Body of pancreas (tissue), 4 donors: ENCODE data around the gene KCTD19.

Source experiments
- POLR2A ChIP-seq, 3 donors: fragments of 450-650 bp; IDR thresholded peaks; one replicate each; pipeline ENCODE4 v1.6.1; 2016; ENCODE audit warnings: antibody characterized with exemption in 3 of 3, mild to moderate bottlenecking in 2 of 3
- TF ChIP-seq, protein P1 (sequence below), 7 experiments: fragments of 450-650 bp in 4 of 7; fragments of 200-600 bp in 3 of 7; sonication (generic) in 3 of 7; IDR thresholded peaks; one replicate each; pipeline ENCODE4 v1.5.1; 2016 to 2019; ENCODE audit warnings: antibody characterized with exemption in 7 of 7

DNA sequence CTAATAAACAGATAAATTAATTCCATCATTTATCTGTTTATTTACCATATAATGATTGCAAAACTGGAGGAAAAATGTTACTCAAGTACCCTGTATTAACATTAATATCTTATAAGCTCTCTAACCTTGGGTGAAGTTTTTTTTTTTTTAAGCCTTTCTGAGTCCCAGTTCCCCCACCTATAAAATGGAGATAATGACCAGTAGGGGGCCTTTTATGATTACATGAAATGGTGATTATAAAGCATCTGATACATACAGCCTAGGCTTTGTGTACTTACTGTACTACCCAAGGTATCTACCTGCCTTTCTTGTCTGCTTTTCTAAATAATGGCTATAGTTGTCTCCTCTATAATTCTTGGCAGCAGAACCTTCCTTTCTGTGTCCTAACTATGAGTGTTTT, 22.6 kb upstream of the KCTD19 start:
- TF ChIP-seq POLR2A (IDR thresholded peaks at IDR 0.05): no peak
- TF ChIP-seq, protein P1, sequence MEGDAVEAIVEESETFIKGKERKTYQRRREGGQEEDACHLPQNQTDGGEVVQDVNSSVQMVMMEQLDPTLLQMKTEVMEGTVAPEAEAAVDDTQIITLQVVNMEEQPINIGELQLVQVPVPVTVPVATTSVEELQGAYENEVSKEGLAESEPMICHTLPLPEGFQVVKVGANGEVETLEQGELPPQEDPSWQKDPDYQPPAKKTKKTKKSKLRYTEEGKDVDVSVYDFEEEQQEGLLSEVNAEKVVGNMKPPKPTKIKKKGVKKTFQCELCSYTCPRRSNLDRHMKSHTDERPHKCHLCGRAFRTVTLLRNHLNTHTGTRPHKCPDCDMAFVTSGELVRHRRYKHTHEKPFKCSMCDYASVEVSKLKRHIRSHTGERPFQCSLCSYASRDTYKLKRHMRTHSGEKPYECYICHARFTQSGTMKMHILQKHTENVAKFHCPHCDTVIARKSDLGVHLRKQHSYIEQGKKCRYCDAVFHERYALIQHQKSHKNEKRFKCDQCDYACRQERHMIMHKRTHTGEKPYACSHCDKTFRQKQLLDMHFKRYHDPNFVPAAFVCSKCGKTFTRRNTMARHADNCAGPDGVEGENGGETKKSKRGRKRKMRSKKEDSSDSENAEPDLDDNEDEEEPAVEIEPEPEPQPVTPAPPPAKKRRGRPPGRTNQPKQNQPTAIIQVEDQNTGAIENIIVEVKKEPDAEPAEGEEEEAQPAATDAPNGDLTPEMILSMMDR (IDR thresholded peaks at IDR 0.05): peak in 5 of 7 experiments; percentile 15 to 36 (median 27)
